ENCODE data around the gene TBC1D12.

The TBC1D12 gene

GRCh38 chr10:94432443-94432842, 30.1 kb downstream of the TBC1D12 start:
- in situ Hi-C loops (cut with HindIII; ENCODE audit: low pct_ligation_motif_present, low pct_unique_long_range_greater_than_20kb, low sequenced_read_pairs): no loop called here

GRCh38 chr10:94439275-94439861, 37.0 kb downstream of the TBC1D12 start:
- DNase-seq: no peak
- in situ Hi-C loops (cut with HindIII; ENCODE audit: low pct_ligation_motif_present, low pct_unique_long_range_greater_than_20kb, low sequenced_read_pairs): no loop called here

More at GRCh38 chr10:94432443-94432842, 30.1 kb downstream of the TBC1D12 start:
- DNase-seq: no peak

GRCh38 chr10:94440096-94440495, 37.8 kb downstream of the TBC1D12 start:
- in situ Hi-C loops (cut with HindIII; ENCODE audit: low pct_ligation_motif_present, low pct_unique_long_range_greater_than_20kb, low sequenced_read_pairs): no loop called here
- DNase-seq: no peak

GRCh38 chr10:94443047-94443446, 40.7 kb downstream of the TBC1D12 start:
- in situ Hi-C loops (cut with HindIII; ENCODE audit: low pct_ligation_motif_present, low pct_unique_long_range_greater_than_20kb, low sequenced_read_pairs): no loop called here
- no peak for DNase-seq

GRCh38 chr10:94443549-94443948, 41.2 kb downstream of the TBC1D12 start:
- no peak for DNase-seq
- in situ Hi-C loops (cut with HindIII; ENCODE audit: low pct_ligation_motif_present, low pct_unique_long_range_greater_than_20kb, low sequenced_read_pairs): no loop called here

GRCh38 chr10:94450782-94451181, 48.4 kb downstream of the TBC1D12 start:
- in situ Hi-C loops (cut with HindIII; ENCODE audit: low pct_ligation_motif_present, low pct_unique_long_range_greater_than_20kb, low sequenced_read_pairs): no loop called here

GRCh38 chr10:94451883-94452519, 49.7 kb downstream of the TBC1D12 start:
- DNase-seq: no peak
- in situ Hi-C loops (cut with HindIII; ENCODE audit: low pct_ligation_motif_present, low pct_unique_long_range_greater_than_20kb, low sequenced_read_pairs): no loop called here

More at GRCh38 chr10:94450782-94451181, 48.4 kb downstream of the TBC1D12 start:
- no peak for DNase-seq

- DNase-seq: no peak
- in situ Hi-C loops (cut with HindIII; ENCODE audit: low pct_ligation_motif_present, low pct_unique_long_range_greater_than_20kb, low sequenced_read_pairs): no loop called here
These were observed 54.6 kb downstream of the TBC1D12 start for GRCh38 chr10:94456942-94457341.

GRCh38 chr10:94459385-94459784, 57.0 kb downstream of the TBC1D12 start:
- in situ Hi-C loops (cut with HindIII; ENCODE audit: low pct_ligation_motif_present, low pct_unique_long_range_greater_than_20kb, low sequenced_read_pairs): no loop called here
- DNase-seq: no peak

GRCh38 chr10:94461503-94461902, 59.2 kb downstream of the TBC1D12 start:
- no peak for DNase-seq
- in situ Hi-C loops (cut with HindIII; ENCODE audit: low pct_ligation_motif_present, low pct_unique_long_range_greater_than_20kb, low sequenced_read_pairs): no loop called here

GRCh38 chr10:94462130-94462529, 59.8 kb downstream of the TBC1D12 start:
- in situ Hi-C loops (cut with HindIII; ENCODE audit: low pct_ligation_motif_present, low pct_unique_long_range_greater_than_20kb, low sequenced_read_pairs): no loop called here
- no peak for DNase-seq

GRCh38 chr10:94465684-94466083, 63.3 kb downstream of the TBC1D12 start:
- in situ Hi-C loops (cut with HindIII; ENCODE audit: low pct_ligation_motif_present, low pct_unique_long_range_greater_than_20kb, low sequenced_read_pairs): no loop called here
- no peak for DNase-seq

GRCh38 chr10:94481410-94481809, 79.1 kb downstream of the TBC1D12 start:
- no peak for DNase-seq
- in situ Hi-C loops (cut with HindIII; ENCODE audit: low pct_ligation_motif_present, low pct_unique_long_range_greater_than_20kb, low sequenced_read_pairs): no loop called here

- in situ Hi-C loops (cut with HindIII; ENCODE audit: low pct_ligation_motif_present, low pct_unique_long_range_greater_than_20kb, low sequenced_read_pairs): no loop called here
- DNase-seq: no peak
These were observed 81.6 kb downstream of the TBC1D12 start for GRCh38 chr10:94483970-94484369.

GRCh38 chr10:94485094-94485493, 82.8 kb downstream of the TBC1D12 start:
- in situ Hi-C loops (cut with HindIII; ENCODE audit: low pct_ligation_motif_present, low pct_unique_long_range_greater_than_20kb, low sequenced_read_pairs): no loop called here
- DNase-seq: no peak

GRCh38 chr10:94487575-94487974, 85.2 kb downstream of the TBC1D12 start:
- in situ Hi-C loops (cut with HindIII; ENCODE audit: low pct_ligation_motif_present, low pct_unique_long_range_greater_than_20kb, low sequenced_read_pairs): no loop called here
- no peak for DNase-seq

GRCh38 chr10:94489107-94489506, 86.8 kb downstream of the TBC1D12 start:
- in situ Hi-C loops (cut with HindIII; ENCODE audit: low pct_ligation_motif_present, low pct_unique_long_range_greater_than_20kb, low sequenced_read_pairs): no loop called here
- DNase-seq: no peak

- no peak for DNase-seq
- in situ Hi-C loops (cut with HindIII; ENCODE audit: low pct_ligation_motif_present, low pct_unique_long_range_greater_than_20kb, low sequenced_read_pairs): no loop called here
These were observed 87.8 kb downstream of the TBC1D12 start for GRCh38 chr10:94489976-94490788.

- in situ Hi-C loops (cut with HindIII; ENCODE audit: low pct_ligation_motif_present, low pct_unique_long_range_greater_than_20kb, low sequenced_read_pairs): no loop called here
- DNase-seq: no peak
These were observed 88.4 kb downstream of the TBC1D12 start for GRCh38 chr10:94490789-94491039.

- in situ Hi-C loops (cut with HindIII; ENCODE audit: low pct_ligation_motif_present, low pct_unique_long_range_greater_than_20kb, low sequenced_read_pairs): no loop called here
- DNase-seq: no peak
These were observed 91.1 kb downstream of the TBC1D12 start for GRCh38 chr10:94493463-94493862.

All from ACHN (cell line).